CD4-positive, alpha-beta T cell (primary cell): ENCODE data around the gene SEMA5A. TPM values are rescaled to one million over a fixed set of nuclear protein-coding genes. Genes with fewer than 3 reads are reported as not detected.

Experiments
- ATAC-seq: fragments of 200-7000 bp; cut with Tn5 transposase; one replicate; pipeline ENCODE4 v1.10.0; 2022; ENCODE audit warnings: mild to moderate bottlenecking; ENCODE audit not compliant: poor library complexity
- CTCF ChIA-PET: fragments of 350-600 bp; sonication (Branson Sonifier 250); formaldehyde crosslinking; loops from one replicate; lab custom pipeline; 2021; ENCODE audit warnings: antibody characterized with exemption, inconsistent platforms; lab: Charles Lee
- POLR2A ChIA-PET: fragments of 350-600 bp; sonication (Branson Sonifier 250); formaldehyde crosslinking; loops from one replicate; lab custom pipeline; 2021; ENCODE audit warnings: antibody characterized with exemption, inconsistent platforms; lab: Charles Lee
- DNase-seq, 14 experiments: peaks; one replicate each; pipeline ENCODE4 v3.0.0-alpha.2; 2013 to 2020; ENCODE audit warnings: mixed read lengths in 2 of 14
- H3K27ac ChIP-seq, 2 donors: one replicate each; pipeline versions ENCODE4 v1.5.1 to v1.7.0; 2013; ENCODE audit warnings: low read length in 2 of 2, low read depth in 1 of 2, mild to moderate bottlenecking in 1 of 2
- H3K27me3 ChIP-seq, 2 experiments: 1 replicate in 1 of 2; 2 replicates in 1 of 2; pipeline versions ENCODE4 v1.6.1 to v1.7.0; 2013; ENCODE audit warnings: low read length in 2 of 2, control low read depth in 1 of 2, mild to moderate bottlenecking in 1 of 2, moderate library complexity in 1 of 2; ENCODE audit not compliant: insufficient read depth in 2 of 2, control insufficient read depth in 1 of 2
- H3K36me3 ChIP-seq: one replicate; pipeline ENCODE4 v1.6.1; 2013; ENCODE audit warnings: low read length, control low read depth; ENCODE audit not compliant: insufficient read depth
- H3K4me1 ChIP-seq: one replicate; pipeline ENCODE4 v1.6.1; 2013; ENCODE audit warnings: low read length, control low read depth; ENCODE audit not compliant: insufficient read depth
- H3K4me3 ChIP-seq: one replicate; pipeline ENCODE4 v1.5.1; 2013; ENCODE audit warnings: mild to moderate bottlenecking, low read length, moderate library complexity
- H3K9me3 ChIP-seq, 2 experiments: 1 replicate in 1 of 2; 2 replicates in 1 of 2; pipeline versions ENCODE4 v1.6.1 to v1.7.0; 2013; ENCODE audit warnings: low read length in 2 of 2, mild to moderate bottlenecking in 2 of 2, control low read depth in 1 of 2, moderate library complexity in 1 of 2; ENCODE audit not compliant: control insufficient read depth in 1 of 2, insufficient read depth in 1 of 2
- H3K27ac Mint-ChIP-seq: one replicate; pipeline ENCODE4 v1.8.0; 2020; ENCODE audit warnings: mixed read lengths
- H3K27me3 Mint-ChIP-seq: one replicate; pipeline ENCODE4 v1.8.0; 2021; ENCODE audit warnings: mixed read lengths
- H3K36me3 Mint-ChIP-seq: one replicate; pipeline ENCODE4 v1.8.0; 2021; ENCODE audit warnings: low read depth, mixed read lengths
- H3K4me1 Mint-ChIP-seq: one replicate; pipeline ENCODE4 v1.8.0; 2021; ENCODE audit warnings: low read depth, mixed read lengths
- H3K4me3 Mint-ChIP-seq: one replicate; pipeline ENCODE4 v1.8.0; 2020; ENCODE audit warnings: mild to moderate bottlenecking, mixed read lengths
- H3K9me3 Mint-ChIP-seq: one replicate; pipeline ENCODE4 v1.8.0; 2020; ENCODE audit warnings: mixed read lengths
- CTCF ChIP-seq: fragments of 200-600 bp; IDR thresholded peaks from one replicate; pipeline ENCODE4 v1.8.0; 2022; ENCODE audit warnings: antibody characterized with exemption, mild to moderate bottlenecking
- intact Hi-C, 2 experiments: fragments of 100-400 bp; cut with DNase I in 1 of 2; cut with micrococcal nuclease in 1 of 2; formaldehyde crosslinking; loops; one replicate each; pipeline versions ENCODE4 v1.15.1 to v1.9.0; 2023 to 2025; cut with DNase I, micrococcal nuclease
- total RNA-seq, 174 experiments: library from RNA in 2 of 174; stranded (reverse) in 2 of 174; gene quantifications; one replicate each; pipeline ENCODE4 v1.2.3 and lab custom pipeline; 2021 to 2026

The SEMA5A gene
- total RNA-seq, 2 experiments from 2014 or later: 2.0 to 2.9 TPM

- CTCF ChIA-PET: no interaction called here
- no peak for TF ChIP-seq CTCF
- Mint-ChIP-seq H3K36me3 (no peaks in the 10 kb centered on the region), H3K9me3 (peaks cover 2% of the 10 kb centered on the region), H3K27ac (no peak overlapping the region), H3K4me1 (no peaks in the 10 kb centered on the region), H3K27me3 (no peaks in the 10 kb centered on the region), H3K4me3 (no peak overlapping the region)
- Histone ChIP-seq H3K27ac (no peak overlapping the region), H3K27me3 (no peaks in the 10 kb centered on the region), H3K9me3 (peaks cover 0 to 21% of the 10 kb centered on the region in 2 experiments), H3K4me3 (no peak overlapping the region), H3K36me3 (no peaks in the 10 kb centered on the region), H3K4me1 (no peaks in the 10 kb centered on the region)
- intact Hi-C loops: no loop called here
- POLR2A ChIA-PET: no interaction called here
- no peak for DNase-seq
- no peak for ATAC-seq
Measured at GRCh38 chr5:9062873-9063272, 483.0 kb downstream of the SEMA5A start.

GRCh38 chr5:9059920-9060691 is 485.8 kb downstream of the SEMA5A start:
- Mint-ChIP-seq H3K27ac (no peak overlapping the region), H3K27me3 (no peaks in the 10 kb centered on the region), H3K36me3 (no peaks in the 10 kb centered on the region), H3K4me1 (no peaks in the 10 kb centered on the region), H3K4me3 (no peak overlapping the region), H3K9me3 (peaks cover 2% of the 10 kb centered on the region)
- ChIA-PET POLR2A (no interaction called here), CTCF (no interaction called here)
- no peaks in the 10 kb centered on the region for H3K36me3 ChIP-seq
- H3K27ac ChIP-seq: no peak overlapping the region
- no peaks in the 10 kb centered on the region for H3K4me1 ChIP-seq
- H3K4me3 ChIP-seq: no peak overlapping the region
- DNase-seq (no peak), ATAC-seq (no peak)
- TF ChIP-seq CTCF: no peak
- H3K9me3 ChIP-seq: peaks cover 0 to 20% of the 10 kb centered on the region in 2 experiments
- no peaks in the 10 kb centered on the region for H3K27me3 ChIP-seq
- intact Hi-C loops: no loop called here

GRCh38 chr5:9058666-9059065 is 487.2 kb downstream of the SEMA5A start:
- Histone ChIP-seq H3K4me3 (no peak overlapping the region), H3K36me3 (no peaks in the 10 kb centered on the region), H3K27me3 (no peaks in the 10 kb centered on the region), H3K27ac (no peak overlapping the region), H3K9me3 (peaks cover 0 to 20% of the 10 kb centered on the region in 2 experiments), H3K4me1 (no peaks in the 10 kb centered on the region)
- Mint-ChIP-seq H3K4me1 (no peaks in the 10 kb centered on the region), H3K27me3 (no peaks in the 10 kb centered on the region), H3K4me3 (no peak overlapping the region), H3K36me3 (no peaks in the 10 kb centered on the region), H3K9me3 (peaks cover 2% of the 10 kb centered on the region), H3K27ac (no peak overlapping the region)
- ChIA-PET CTCF (no interaction called here), POLR2A (no interaction called here)
- intact Hi-C loops: no loop called here
- DNase-seq: no peak
- TF ChIP-seq CTCF: no peak
- ATAC-seq: no peak
